SU-DHL-6 (cell line): ENCODE measurements around the gene OLFML2B.

Source experiments
- H2AFZ ChIP-seq: fragments of 200-600 bp; sonication (generic); 2 replicates; pipeline ENCODE4 v1.6.1; 2014; ENCODE audit warnings: low read depth, mild to moderate bottlenecking, moderate library complexity, mixed read lengths, antibody characterized with exemption, low read length; ENCODE audit not compliant: severe bottlenecking
- H3F3A ChIP-seq: fragments of 200-600 bp; shearing (Covaris generic); 2 replicates; pipeline ENCODE4 v1.6.0; 2016; ENCODE audit warnings: antibody characterized with exemption, mild to moderate bottlenecking; ENCODE audit not compliant: insufficient read depth
- H3K27ac ChIP-seq: fragments of 200-600 bp; sonication (generic); 2 replicates; pipeline ENCODE4 v1.5.1; 2016; ENCODE audit warnings: low read depth, mild to moderate bottlenecking, low read length, moderate library complexity, mixed read lengths
- H3K27me3 ChIP-seq: fragments of 200-600 bp; sonication (generic), shearing (Covaris generic); 2 replicates; pipeline ENCODE4 v1.6.0; 2014; ENCODE audit warnings: mild to moderate bottlenecking, low read length
- H3K36me3 ChIP-seq: fragments of 200-600 bp; sonication (generic); 2 replicates; pipeline ENCODE4 v1.6.1; 2014; ENCODE audit warnings: mild to moderate bottlenecking, low read length, mixed read lengths
- H3K4me2 ChIP-seq: fragments of 300-600, 200-600 bp; shearing (Covaris generic), sonication (generic); 2 replicates; pipeline ENCODE4 v1.6.0; 2014; ENCODE audit warnings: low read length, low read depth, mild to moderate bottlenecking; ENCODE audit not compliant: poor library complexity, severe bottlenecking
- H3K4me3 ChIP-seq: fragments of 200-600 bp; sonication (generic); 2 replicates; pipeline ENCODE4 v1.5.1; 2014; ENCODE audit warnings: antibody characterized with exemption, low read length, mild to moderate bottlenecking, mixed read lengths; ENCODE audit not compliant: insufficient read depth, poor library complexity, severe bottlenecking
- H3K79me2 ChIP-seq: fragments of 200-600 bp; sonication (generic); 2 replicates; pipeline ENCODE4 v1.6.1; 2014; ENCODE audit warnings: mild to moderate bottlenecking, low read length, moderate library complexity; ENCODE audit not compliant: insufficient read depth
- H3K9ac ChIP-seq: fragments of 200-600 bp; sonication (generic); 2 replicates; pipeline ENCODE4 v1.7.0; 2014; ENCODE audit warnings: mild to moderate bottlenecking, low read length
- H3K9me2 ChIP-seq: fragments of 200-600 bp; sonication (generic); replicated peaks from 2 replicates; pipeline ENCODE4 v1.6.1; 2014; ENCODE audit warnings: low read length; ENCODE audit not compliant: insufficient read depth
- H3K9me3 ChIP-seq: fragments of 200-600 bp; sonication (generic); 2 replicates; pipeline ENCODE4 v1.6.1; 2014; ENCODE audit warnings: low read length, mixed read lengths; ENCODE audit not compliant: insufficient read depth
- H4K20me1 ChIP-seq: fragments of 200-600 bp; sonication (generic); 2 replicates; pipeline ENCODE4 v1.6.1; 2014; ENCODE audit warnings: low read depth, mild to moderate bottlenecking, antibody characterized with exemption, low read length, moderate library complexity, mixed read lengths
- CTCF ChIP-seq: fragments of 200-600 bp; sonication (generic); IDR thresholded peaks from one replicate; pipeline ENCODE4 v1.5.1; 2017; ENCODE audit warnings: antibody characterized with exemption, mild to moderate bottlenecking, low read length, moderate library complexity; ENCODE audit not compliant: insufficient read depth, poor library complexity, severe bottlenecking
- EZH2phosphoT487 ChIP-seq: fragments of 200-600 bp; sonication (generic), shearing (Covaris generic); conservative IDR thresholded peaks from 2 replicates; pipeline ENCODE4 v1.6.1; 2018; ENCODE audit warnings: mild to moderate bottlenecking, antibody characterized with exemption, low read length, moderate library complexity, mixed read lengths

Gene OLFML2B

GRCh38 chr1:161944381-161944780, 79.3 kb downstream of the OLFML2B start:
- H3K27ac ChIP-seq, result no peak overlapping the region
- H4K20me1 ChIP-seq, result no peaks in the 10 kb centered on the region
- no peak overlapping the region for H3K4me3 ChIP-seq
- no peaks in the 10 kb centered on the region for H3F3A ChIP-seq
- H3K9me2 ChIP-seq, result no peaks in the 10 kb centered on the region
- no peaks in the 10 kb centered on the region for H3K27me3 ChIP-seq
- no peaks in the 10 kb centered on the region for H3K36me3 ChIP-seq
- TF ChIP-seq EZH2phosphoT487 (no peak), CTCF (no peak)
- H2AFZ ChIP-seq, result no peak overlapping the region
- no peak overlapping the region for H3K9ac ChIP-seq
- no peaks in the 10 kb centered on the region for H3K79me2 ChIP-seq
- H3K4me2 ChIP-seq, result no peak overlapping the region
- no peaks in the 10 kb centered on the region for H3K9me3 ChIP-seq

DNA sequence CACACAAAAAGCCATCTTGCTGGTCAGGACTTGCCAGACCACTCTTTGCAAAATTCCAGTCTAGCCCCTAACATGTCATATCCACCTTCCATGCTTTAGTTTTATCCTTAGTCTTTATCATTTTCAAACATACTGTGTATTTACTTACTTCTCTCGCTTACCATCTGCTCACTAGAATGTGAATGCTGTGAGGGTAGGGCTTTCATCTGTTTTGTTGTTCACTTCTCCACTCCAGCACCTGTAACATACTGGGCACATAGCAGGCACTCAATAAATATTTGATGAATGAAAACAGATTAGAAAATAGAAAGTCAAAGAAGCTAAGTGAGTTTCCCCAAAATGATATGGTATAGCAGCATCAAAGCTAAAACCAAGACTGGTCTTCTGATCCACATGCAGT, 79.9 kb downstream of the OLFML2B start:
- H3K27ac ChIP-seq, result no peak overlapping the region
- TF ChIP-seq EZH2phosphoT487, result no peak
- no peak for TF ChIP-seq CTCF
- H3K36me3 ChIP-seq, result no peaks in the 10 kb centered on the region
- no peak overlapping the region for H3K9ac ChIP-seq
- no peaks in the 10 kb centered on the region for H3K79me2 ChIP-seq
- H3F3A ChIP-seq, result no peaks in the 10 kb centered on the region
- no peaks in the 10 kb centered on the region for H3K9me2 ChIP-seq
- no peak overlapping the region for H3K4me2 ChIP-seq
- H3K4me3 ChIP-seq, result no peak overlapping the region
- no peaks in the 10 kb centered on the region for H4K20me1 ChIP-seq
- H2AFZ ChIP-seq, result no peak overlapping the region
- no peaks in the 10 kb centered on the region for H3K27me3 ChIP-seq
- no peaks in the 10 kb centered on the region for H3K9me3 ChIP-seq

- H3F3A ChIP-seq, result no peaks in the 10 kb centered on the region
- H3K36me3 ChIP-seq, result no peaks in the 10 kb centered on the region
- no peak overlapping the region for H3K4me3 ChIP-seq
- H3K79me2 ChIP-seq, result no peaks in the 10 kb centered on the region
- H4K20me1 ChIP-seq, result no peaks in the 10 kb centered on the region
- H3K27ac ChIP-seq, result no peak overlapping the region
- H3K4me2 ChIP-seq, result no peak overlapping the region
- no peak overlapping the region for H3K9ac ChIP-seq
- H3K27me3 ChIP-seq, result no peaks in the 10 kb centered on the region
- no peak overlapping the region for H2AFZ ChIP-seq
- H3K9me2 ChIP-seq, result no peaks in the 10 kb centered on the region
- H3K9me3 ChIP-seq, result no peaks in the 10 kb centered on the region
- TF ChIP-seq CTCF, result no peak
- no peak for TF ChIP-seq EZH2phosphoT487
These were observed 81.8 kb downstream of the OLFML2B start for GRCh38 chr1:161941726-161942436.
